C4-2B (cell line): ENCODE measurements around the gene DNAJC22.

ENCODE experiments used
- H3K27ac ChIP-seq: fragments of 450-650 bp; 2 replicates; pipeline ENCODE4 v1.5.1; 2017
- ZFX ChIP-seq: fragments of 450-650 bp; IDR thresholded peaks from 2 replicates; pipeline ENCODE4 v1.6.1; 2017
- TF ChIP-seq, protein P1 (sequence below): fragments of 450-650 bp; conservative IDR thresholded peaks from 2 replicates; pipeline ENCODE4 v1.5.1; 2017; ENCODE audit warnings: mild to moderate bottlenecking

DNAJC22 gene

GRCh38 chr12:49342914-49343731 lies 3.6 kb upstream of the DNAJC22 start:
- TF ChIP-seq, protein P1, sequence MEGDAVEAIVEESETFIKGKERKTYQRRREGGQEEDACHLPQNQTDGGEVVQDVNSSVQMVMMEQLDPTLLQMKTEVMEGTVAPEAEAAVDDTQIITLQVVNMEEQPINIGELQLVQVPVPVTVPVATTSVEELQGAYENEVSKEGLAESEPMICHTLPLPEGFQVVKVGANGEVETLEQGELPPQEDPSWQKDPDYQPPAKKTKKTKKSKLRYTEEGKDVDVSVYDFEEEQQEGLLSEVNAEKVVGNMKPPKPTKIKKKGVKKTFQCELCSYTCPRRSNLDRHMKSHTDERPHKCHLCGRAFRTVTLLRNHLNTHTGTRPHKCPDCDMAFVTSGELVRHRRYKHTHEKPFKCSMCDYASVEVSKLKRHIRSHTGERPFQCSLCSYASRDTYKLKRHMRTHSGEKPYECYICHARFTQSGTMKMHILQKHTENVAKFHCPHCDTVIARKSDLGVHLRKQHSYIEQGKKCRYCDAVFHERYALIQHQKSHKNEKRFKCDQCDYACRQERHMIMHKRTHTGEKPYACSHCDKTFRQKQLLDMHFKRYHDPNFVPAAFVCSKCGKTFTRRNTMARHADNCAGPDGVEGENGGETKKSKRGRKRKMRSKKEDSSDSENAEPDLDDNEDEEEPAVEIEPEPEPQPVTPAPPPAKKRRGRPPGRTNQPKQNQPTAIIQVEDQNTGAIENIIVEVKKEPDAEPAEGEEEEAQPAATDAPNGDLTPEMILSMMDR: no peak
- TF ChIP-seq ZFX: no peak
- H3K27ac ChIP-seq: no peak overlapping the region

DNA sequence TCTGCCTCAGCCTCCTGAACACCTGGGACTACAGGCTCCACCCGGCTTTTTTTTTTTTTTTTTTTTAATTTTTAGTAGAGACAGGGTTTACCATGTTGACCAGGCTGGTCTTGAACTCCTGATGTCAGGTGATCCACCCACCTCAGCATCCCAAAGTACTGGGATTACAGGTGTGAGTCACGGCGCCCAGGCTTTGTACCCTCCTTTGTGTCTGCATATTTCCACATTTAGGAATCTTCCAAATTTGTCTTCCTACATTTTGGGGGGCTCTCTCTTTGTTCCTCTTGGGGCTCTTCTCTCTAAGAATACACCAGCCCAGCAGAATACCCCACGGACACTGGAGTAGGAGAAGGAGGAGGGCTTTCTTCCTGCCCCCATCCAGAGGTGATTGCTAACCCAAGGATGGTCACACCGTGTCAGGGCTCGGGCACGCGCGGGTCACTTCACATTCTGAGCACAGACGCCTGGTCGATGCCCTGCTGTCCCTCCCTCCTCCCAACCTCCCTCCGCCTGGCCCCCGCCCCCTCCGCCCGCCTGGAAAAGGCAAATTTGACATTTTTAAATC lies 2.1 kb upstream of the DNAJC22 start:
- TF ChIP-seq, protein P1: no peak
- TF ChIP-seq ZFX: no peak
- no peak overlapping the region for H3K27ac ChIP-seq

DNA sequence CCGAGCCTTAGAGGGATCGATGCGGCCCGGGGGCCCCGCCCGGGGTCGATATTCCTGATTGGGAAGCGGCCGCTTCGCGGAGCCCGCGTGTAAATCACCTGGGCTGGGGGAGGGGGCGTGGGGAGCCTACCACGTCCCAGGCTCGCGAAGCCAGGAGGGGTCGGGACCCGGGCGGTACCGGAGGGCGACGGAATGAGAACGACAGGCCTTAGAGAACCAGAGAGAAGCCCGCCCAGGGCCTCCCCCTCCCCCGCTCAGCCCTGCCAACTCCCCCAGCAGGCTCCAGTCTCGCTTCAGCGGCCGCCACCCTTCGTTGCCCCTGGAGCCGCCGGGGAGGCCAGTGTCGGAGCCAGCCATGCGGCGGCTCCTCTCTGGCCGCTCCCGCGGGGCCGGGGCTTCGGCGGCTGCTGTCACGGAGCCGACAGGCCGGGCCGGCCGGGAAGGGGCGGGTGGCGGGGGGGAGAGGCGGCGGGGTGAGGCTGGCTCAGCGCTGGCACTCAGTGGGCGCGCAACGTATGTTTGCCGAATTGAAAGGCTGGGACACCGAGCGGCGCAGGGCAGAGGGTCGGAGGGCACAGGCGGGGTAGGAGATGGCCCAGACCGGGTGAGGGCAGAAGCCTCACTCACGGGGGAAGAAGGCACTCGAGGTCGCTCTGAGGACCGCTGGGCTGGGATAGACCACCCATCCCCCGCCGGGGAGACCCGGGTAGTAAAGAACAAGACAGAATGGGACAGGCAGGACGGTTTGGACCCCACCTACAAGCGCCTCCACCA lies 1.4 kb upstream of the DNAJC22 start:
- H3K27ac ChIP-seq: no peak overlapping the region
- TF ChIP-seq, protein P1: no peak
- TF ChIP-seq ZFX: no peak

DNA sequence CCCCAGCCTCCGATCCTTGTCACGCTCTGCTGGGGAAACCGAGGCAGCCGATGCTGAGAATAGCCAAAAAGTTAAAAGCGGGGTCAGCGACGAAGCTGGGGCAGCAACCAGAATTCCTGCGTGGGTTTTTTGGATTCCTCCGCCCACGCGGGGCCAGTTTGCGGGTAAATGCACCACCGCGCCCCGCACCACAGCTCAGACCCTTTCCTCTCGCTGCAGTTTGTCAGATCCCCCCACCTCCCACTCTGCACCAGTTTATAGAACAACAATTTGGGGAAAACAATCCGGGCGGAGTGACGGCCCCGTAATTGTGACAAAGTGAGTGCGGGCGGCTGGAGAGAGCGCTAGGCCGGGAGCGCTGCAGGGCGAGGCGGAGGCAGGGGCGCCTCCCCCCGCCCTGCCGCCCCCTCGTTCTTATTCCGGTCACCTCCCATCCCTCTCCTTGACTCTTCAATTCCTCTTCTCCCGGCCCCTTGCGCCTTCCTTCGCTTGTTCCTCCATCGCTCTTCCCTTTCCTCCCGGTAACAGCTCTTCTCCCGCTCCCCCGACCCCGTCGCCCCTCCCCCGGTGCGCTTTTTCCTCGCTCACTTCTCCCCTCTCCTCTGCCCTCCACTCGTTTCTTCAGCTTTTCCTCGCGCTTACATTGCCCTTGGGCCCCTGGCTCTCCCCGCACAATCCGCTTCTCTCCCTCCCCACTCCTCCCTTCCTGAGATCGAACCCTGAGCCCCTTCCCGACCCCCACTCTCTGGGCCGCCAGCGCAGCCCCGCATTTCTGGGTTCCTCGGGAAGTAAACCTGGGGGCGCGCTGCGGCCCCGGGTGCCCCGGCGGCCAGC lies 646 bp upstream of the DNAJC22 start:
- TF ChIP-seq, protein P1: no peak
- no peak for TF ChIP-seq ZFX
- peak overlapping the region; percentile 92 for H3K27ac ChIP-seq

DNA sequence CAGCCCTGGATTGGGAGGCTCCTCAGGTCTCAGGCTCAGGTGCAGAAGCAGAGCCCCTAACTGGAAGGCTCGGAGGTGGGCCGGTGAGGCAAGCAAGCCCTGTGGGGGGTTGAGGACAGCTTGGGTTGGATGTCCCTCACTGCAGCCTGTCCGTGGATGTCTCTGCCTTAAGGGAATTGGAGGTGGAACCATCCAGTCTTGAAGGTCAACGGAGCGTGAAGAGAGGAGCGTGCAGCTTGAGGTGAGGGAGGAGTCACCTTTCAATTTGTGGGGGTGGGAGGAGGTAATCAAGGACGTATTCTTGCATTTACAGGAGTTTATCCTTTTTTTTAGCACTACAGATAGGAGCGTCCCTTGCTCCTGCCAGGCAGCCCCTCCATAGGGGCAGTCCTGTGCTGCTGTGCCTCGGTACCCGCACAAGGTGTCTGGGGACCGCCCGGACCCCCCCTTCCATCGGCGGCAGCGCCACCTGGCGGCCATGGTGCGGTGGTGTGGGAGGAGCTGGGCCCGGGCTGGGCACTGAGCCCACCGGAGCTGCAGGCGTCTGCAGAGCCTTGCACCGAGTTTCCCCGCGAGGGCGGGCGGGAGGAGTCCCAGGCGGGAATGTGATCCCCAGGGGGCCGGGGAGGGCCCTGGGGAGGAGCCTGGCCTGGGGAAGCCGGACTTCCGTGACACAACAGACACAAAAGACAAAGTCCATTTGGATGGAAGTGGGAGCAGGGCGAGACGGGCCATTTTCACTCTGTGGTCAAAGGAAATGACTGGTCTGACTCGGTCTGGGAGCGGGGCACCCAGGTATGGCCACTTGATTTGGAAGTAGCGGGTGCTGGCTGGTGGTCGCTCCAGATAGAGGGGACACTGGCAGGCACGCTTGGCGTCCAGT lies 864 bp downstream of the DNAJC22 start:
- H3K27ac ChIP-seq: peak overlapping the region; percentile 92
- TF ChIP-seq ZFX: no peak
- TF ChIP-seq, protein P1: peak; percentile 99

DNA sequence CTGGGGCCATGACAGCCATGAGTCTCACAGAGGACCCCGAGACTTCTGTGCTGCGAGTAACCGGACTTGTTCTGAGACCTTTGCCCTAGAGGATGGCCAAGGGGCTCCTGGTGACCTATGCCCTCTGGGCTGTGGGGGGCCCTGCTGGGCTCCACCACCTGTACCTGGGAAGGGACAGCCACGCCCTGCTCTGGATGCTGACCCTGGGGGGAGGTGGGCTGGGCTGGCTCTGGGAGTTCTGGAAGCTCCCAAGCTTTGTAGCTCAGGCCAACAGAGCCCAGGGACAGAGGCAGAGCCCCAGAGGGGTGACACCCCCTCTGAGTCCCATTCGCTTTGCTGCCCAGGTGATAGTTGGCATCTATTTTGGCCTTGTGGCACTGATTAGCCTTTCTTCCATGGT lies 2.1 kb downstream of the DNAJC22 start:
- TF ChIP-seq, protein P1: no peak
- no peak for TF ChIP-seq ZFX
- peak overlapping the region; percentile 92 for H3K27ac ChIP-seq
